ENCODE data around the gene CLN6.
A peak's percentile ranks its signal among the peaks of the same experiment; 100 is the strongest.

The CLN6 gene

DNA sequence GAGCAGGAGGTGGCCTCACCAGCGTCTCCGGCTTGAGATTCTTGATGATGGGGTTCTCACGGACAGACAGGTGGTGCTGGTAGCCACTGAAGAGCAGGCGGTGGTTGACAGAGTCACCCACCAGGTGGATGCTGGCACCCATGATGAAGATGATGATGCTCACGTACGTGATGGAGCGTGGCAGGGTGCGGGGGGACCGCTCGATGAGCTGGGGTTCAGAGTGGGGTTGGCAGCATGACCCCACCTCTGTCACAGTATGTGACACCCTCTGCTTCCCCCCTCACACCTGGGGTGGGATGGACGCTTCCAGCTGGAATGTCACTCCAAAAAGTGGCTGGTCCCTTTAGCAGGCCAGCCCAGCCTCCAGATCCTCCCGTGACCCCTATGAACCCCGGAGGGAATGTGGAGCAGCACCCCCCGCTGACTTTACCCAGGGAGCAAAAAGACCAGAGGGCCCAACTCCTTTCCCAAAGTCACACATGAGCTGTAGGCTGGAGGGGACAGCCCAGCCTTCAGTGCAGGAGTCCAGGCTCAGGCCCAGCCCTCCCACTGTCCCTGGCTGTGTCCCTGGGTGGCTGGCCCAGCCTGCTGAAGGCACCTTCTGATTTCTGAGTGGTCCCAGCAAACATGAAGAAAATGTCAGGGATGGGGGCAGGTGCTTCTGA lies 17.7 kb downstream of the CLN6 start:
- H3K4me3 ChIP-seq = no peak overlapping the region
- H4K20me1 ChIP-seq = peaks cover 0 to 74% (median 55%) of the 10 kb centered on the region in 11 experiments; a peak in 17 of 22 replicates
- H3K36me3 ChIP-seq = peaks cover 0 to 58% (median 20%) of the 10 kb centered on the region in 11 experiments; a peak in 17 of 22 replicates
- H3K4me2 ChIP-seq = peak overlapping the region in 7 of 11 experiments; percentile 81 to 97 (median 89); a peak in 8 of 22 replicates
- H3K4me1 ChIP-seq = peaks cover 72 to 90% (median 80%) of the 10 kb centered on the region in 10 experiments
- no peak overlapping the region for H3K27ac ChIP-seq
- H3K9me3 ChIP-seq (replicated peaks in 1 of 11) = no peaks in the 10 kb centered on the region
- peak overlapping the region in 1 of 11 experiments; percentile 73; a peak in 1 of 22 replicates for H3K9ac ChIP-seq
- TF ChIP-seq Cebpa-rat (IDR thresholded peaks at IDR 0.05) = no peak
- no peaks in the 10 kb centered on the region for H3K27me3 ChIP-seq

GRCh38 chr15:68210821-68211655 lies 18.5 kb downstream of the CLN6 start:
- Histone ChIP-seq H3K9ac (peak overlapping the region; percentile 4 to 76 (median 55); a peak in 17 of 22 replicates), H4K20me1 (peaks cover 0 to 67% (median 47%) of the 10 kb centered on the region in 11 experiments; a peak in 17 of 22 replicates), H3K4me1 (peaks cover 72 to 92% (median 83%) of the 10 kb centered on the region in 10 experiments), H3K27me3 (no peaks in the 10 kb centered on the region), H3K36me3 (peaks cover 0 to 53% (median 14%) of the 10 kb centered on the region in 11 experiments; a peak in 12 of 22 replicates), H3K27ac (peak overlapping the region; percentile 52 to 91 (median 71); a peak in 20 of 22 replicates), H3K9me3 (replicated peaks in 1 of 11) (no peaks in the 10 kb centered on the region), H3K4me2 (peak overlapping the region; percentile 81 to 97 (median 89)), H3K4me3 (peak overlapping the region in 7 of 10 experiments; percentile 2 to 39 (median 22); a peak in 7 of 20 replicates)
- no peak for TF ChIP-seq Cebpa-rat (IDR thresholded peaks at IDR 0.05)

DNA sequence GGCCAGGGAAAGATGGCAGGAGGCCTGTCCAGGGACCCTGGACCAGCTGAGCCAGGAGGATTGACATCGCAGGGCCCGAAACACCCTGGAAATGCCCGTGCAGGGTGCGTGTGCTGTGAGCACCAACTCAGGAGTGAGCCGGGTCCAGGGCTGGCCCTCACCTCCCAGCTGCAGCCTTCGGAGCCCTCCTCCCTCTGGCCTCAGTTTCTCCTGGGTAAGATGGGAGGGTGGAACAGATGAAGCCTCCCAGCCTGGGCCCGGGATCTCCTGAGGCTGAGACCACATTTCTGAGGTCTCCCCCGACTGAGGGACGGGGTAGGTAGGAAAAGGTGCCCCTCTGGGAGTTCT lies 19.1 kb downstream of the CLN6 start:
- H4K20me1 ChIP-seq = peaks cover 0 to 60% (median 41%) of the 10 kb centered on the region in 11 experiments; a peak in 15 of 22 replicates
- H3K4me3 ChIP-seq = peak overlapping the region in 7 of 10 experiments; percentile 2 to 39 (median 22); a peak in 7 of 20 replicates
- peak overlapping the region; percentile 52 to 91 (median 71); a peak in 20 of 22 replicates for H3K27ac ChIP-seq
- peak overlapping the region; percentile 4 to 76 (median 55); a peak in 17 of 22 replicates for H3K9ac ChIP-seq
- peak overlapping the region; percentile 81 to 97 (median 89) for H3K4me2 ChIP-seq
- no peaks in the 10 kb centered on the region for H3K9me3 ChIP-seq (replicated peaks in 1 of 11)
- no peaks in the 10 kb centered on the region for H3K27me3 ChIP-seq
- peaks cover 72 to 92% (median 83%) of the 10 kb centered on the region in 10 experiments for H3K4me1 ChIP-seq
- no peak for TF ChIP-seq Cebpa-rat (IDR thresholded peaks at IDR 0.05)
- H3K36me3 ChIP-seq = peaks cover 0 to 46% (median 14%) of the 10 kb centered on the region in 11 experiments; a peak in 12 of 22 replicates

DNA sequence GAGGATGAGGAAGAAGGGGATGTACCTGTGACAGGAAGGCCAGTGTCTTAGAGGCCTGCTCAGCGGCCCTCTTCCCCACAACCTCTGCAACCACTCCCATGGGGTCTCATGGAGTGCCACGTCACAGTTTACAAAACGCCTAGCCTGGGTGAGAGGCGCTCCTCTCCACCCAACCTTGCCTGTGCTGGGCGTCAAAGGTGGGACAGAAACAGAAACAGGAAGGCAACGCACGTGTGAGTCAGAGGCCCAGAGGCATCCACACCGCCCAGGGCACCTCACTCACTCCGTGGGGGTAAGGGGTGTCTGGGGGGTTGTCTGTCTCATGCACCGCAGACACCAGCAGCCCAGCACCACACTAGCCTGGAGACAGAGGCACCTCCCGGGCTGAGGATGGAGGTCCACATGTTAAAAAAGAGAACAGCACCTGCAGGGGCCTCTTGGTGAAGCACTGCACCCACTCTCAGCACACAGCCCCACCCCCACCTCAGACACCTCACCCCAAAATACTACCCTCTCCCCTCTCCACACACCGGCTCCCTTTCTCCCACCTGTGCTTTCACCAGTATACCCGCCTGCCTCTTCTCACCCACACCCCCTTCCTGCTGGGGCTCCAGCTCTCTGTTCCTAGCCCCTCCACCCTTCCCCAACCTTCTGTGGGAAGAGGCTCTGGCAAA lies 19.7 kb downstream of the CLN6 start:
- Histone ChIP-seq H3K9me3 (replicated peaks in 1 of 11) (no peaks in the 10 kb centered on the region), H3K4me3 (peak overlapping the region in 4 of 10 experiments; percentile 2 to 37 (median 10); a peak in 5 of 20 replicates), H3K4me2 (peak overlapping the region; percentile 81 to 97 (median 89)), H3K27ac (peak overlapping the region; percentile 52 to 91 (median 73); a peak in 19 of 22 replicates), H3K9ac (peak overlapping the region; percentile 4 to 76 (median 55); a peak in 17 of 22 replicates), H3K4me1 (peaks cover 72 to 92% (median 83%) of the 10 kb centered on the region in 10 experiments), H3K36me3 (peaks cover 0 to 45% (median 14%) of the 10 kb centered on the region in 11 experiments; a peak in 12 of 22 replicates), H3K27me3 (no peaks in the 10 kb centered on the region), H4K20me1 (peaks cover 0 to 56% (median 35%) of the 10 kb centered on the region in 11 experiments; a peak in 15 of 22 replicates)
- no peak for TF ChIP-seq Cebpa-rat (IDR thresholded peaks at IDR 0.05)

- TF ChIP-seq Cebpa-rat (IDR thresholded peaks at IDR 0.05) = no peak
Observed at GRCh38 chr15:68209272-68209671, 20.3 kb downstream of the CLN6 start.

GRCh38 chr15:68208636-68209240 lies 20.8 kb downstream of the CLN6 start:
- peak overlapping the region in 7 of 10 experiments; percentile 4 to 38 (median 29); a peak in 8 of 20 replicates for H3K4me3 ChIP-seq
- no peaks in the 10 kb centered on the region for H3K9me3 ChIP-seq (replicated peaks in 1 of 11)
- peak overlapping the region; percentile 25 to 91 (median 73); a peak in 21 of 22 replicates for H3K27ac ChIP-seq
- peaks cover 0 to 40% (median 9%) of the 10 kb centered on the region in 11 experiments; a peak in 11 of 22 replicates for H3K36me3 ChIP-seq
- TF ChIP-seq Cebpa-rat (IDR thresholded peaks at IDR 0.05) = no peak
- peaks cover 0 to 45% (median 24%) of the 10 kb centered on the region in 11 experiments; a peak in 15 of 22 replicates for H4K20me1 ChIP-seq
- H3K4me1 ChIP-seq = peaks cover 72 to 92% (median 83%) of the 10 kb centered on the region in 10 experiments
- H3K27me3 ChIP-seq = no peaks in the 10 kb centered on the region
- peak overlapping the region; percentile 81 to 97 (median 89) for H3K4me2 ChIP-seq
- peak overlapping the region; percentile 27 to 76 (median 61); a peak in 21 of 22 replicates for H3K9ac ChIP-seq

More at GRCh38 chr15:68209272-68209671, 20.3 kb downstream of the CLN6 start:
- Histone ChIP-seq H4K20me1 (peaks cover 0 to 50% (median 29%) of the 10 kb centered on the region in 11 experiments; a peak in 15 of 22 replicates), H3K27me3 (no peaks in the 10 kb centered on the region), H3K4me2 (peak overlapping the region; percentile 81 to 97 (median 89)), H3K36me3 (peaks cover 0 to 45% (median 14%) of the 10 kb centered on the region in 11 experiments; a peak in 12 of 22 replicates), H3K4me3 (peak overlapping the region in 4 of 10 experiments; percentile 17 to 37 (median 30); a peak in 4 of 20 replicates), H3K9ac (peak overlapping the region in 7 of 11 experiments; percentile 27 to 76 (median 73); a peak in 15 of 22 replicates), H3K27ac (peak overlapping the region in 9 of 11 experiments; percentile 62 to 91 (median 75); a peak in 19 of 22 replicates), H3K9me3 (replicated peaks in 1 of 11) (no peaks in the 10 kb centered on the region), H3K4me1 (peaks cover 72 to 92% (median 83%) of the 10 kb centered on the region in 10 experiments)

DNA sequence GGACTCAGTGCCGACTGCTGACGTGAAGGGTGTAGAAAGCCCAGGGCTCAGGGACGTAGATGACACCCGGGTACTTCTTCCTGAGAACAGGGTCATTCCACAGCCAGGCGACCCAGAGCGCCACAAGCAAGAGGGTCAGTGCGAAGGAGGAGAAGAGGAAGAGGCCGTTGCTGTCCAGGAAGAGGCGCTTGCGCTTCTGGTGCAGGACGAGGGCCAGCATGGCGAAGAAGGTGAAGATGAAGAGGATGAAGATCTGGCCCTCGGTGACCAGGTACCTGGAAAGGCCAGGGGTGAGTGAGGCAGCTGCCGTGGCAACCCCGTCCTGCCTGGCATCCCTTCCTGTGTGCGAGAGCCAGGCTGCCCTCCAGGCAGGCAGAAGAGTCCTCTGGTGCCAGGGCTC lies 21.4 kb downstream of the CLN6 start:
- H4K20me1 ChIP-seq = peaks cover 0 to 39% (median 18%) of the 10 kb centered on the region in 11 experiments; a peak in 15 of 22 replicates
- H3K27ac ChIP-seq = peak overlapping the region in 10 of 11 experiments; percentile 33 to 91 (median 74); a peak in 21 of 22 replicates
- H3K4me3 ChIP-seq = peak overlapping the region in 6 of 10 experiments; percentile 4 to 37 (median 22); a peak in 6 of 20 replicates
- H3K4me1 ChIP-seq = peaks cover 76 to 92% (median 88%) of the 10 kb centered on the region in 10 experiments
- no peaks in the 10 kb centered on the region for H3K9me3 ChIP-seq (replicated peaks in 1 of 11)
- H3K36me3 ChIP-seq = peaks cover 0 to 34% (median 9%) of the 10 kb centered on the region in 11 experiments; a peak in 11 of 22 replicates
- H3K27me3 ChIP-seq = no peaks in the 10 kb centered on the region
- H3K9ac ChIP-seq = peak overlapping the region; percentile 27 to 76 (median 61); a peak in 19 of 22 replicates
- peak overlapping the region; percentile 81 to 97 (median 89) for H3K4me2 ChIP-seq
- TF ChIP-seq Cebpa-rat (IDR thresholded peaks at IDR 0.05) = no peak

Data from BLaER1 treated with 17β-estradiol and CSF1 and Interleukin-3, amounts not matched to agents 10 nM and 100 nM (cell line).